HS-27A (cell line): ENCODE measurements around the gene GAPDH.
"Not testable (repeated sequence)": the region's sequence is repeated elsewhere in the genome, so short reads cannot be mapped to it uniquely, and the experiment has no call there.

Experiments
- DNase-seq: peaks from one replicate; pipeline ENCODE4 v3.0.0-alpha.2; 2012; ENCODE audit warnings: low read depth, missing footprints

The GAPDH gene

DNA sequence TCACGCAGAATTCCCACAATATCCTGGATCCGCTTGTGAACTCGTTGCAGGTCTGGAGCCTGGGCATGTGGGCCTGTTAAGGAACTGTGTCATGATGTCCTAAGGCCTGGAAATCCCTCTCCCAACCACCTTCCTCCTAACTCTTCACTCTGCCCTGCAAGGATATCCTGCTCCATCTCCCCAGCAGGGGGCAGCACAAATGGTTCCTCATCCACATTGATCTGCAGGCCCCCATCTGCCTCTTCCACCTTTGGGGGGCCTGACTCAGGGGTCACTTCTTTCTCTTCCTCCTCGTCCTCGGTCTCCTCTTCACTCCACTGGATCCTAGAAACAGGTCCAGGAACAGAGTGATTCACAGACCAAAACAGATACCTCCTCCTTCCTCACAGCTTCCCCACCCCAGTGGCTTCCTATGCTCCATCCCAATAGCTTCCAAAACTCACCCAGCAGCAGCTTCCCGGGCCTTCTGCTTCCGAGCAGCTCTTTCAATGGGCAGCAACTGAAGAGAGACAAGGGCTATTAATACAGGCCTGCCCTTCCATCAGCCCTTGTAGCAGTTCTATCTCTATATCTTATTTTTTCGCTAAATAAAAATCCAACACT is 29.2 kb downstream of the GAPDH start:
- no peak for DNase-seq

GRCh38 chr12:6567112-6567670 is 32.9 kb downstream of the GAPDH start:
- DNase-seq, result no peak

- DNase-seq, result no peak
Measured at GRCh38 chr12:6569312-6569711, 35.0 kb downstream of the GAPDH start.

- DNase-seq, result no peak
Measured at GRCh38 chr12:6569786-6570185, 35.5 kb downstream of the GAPDH start.

DNA sequence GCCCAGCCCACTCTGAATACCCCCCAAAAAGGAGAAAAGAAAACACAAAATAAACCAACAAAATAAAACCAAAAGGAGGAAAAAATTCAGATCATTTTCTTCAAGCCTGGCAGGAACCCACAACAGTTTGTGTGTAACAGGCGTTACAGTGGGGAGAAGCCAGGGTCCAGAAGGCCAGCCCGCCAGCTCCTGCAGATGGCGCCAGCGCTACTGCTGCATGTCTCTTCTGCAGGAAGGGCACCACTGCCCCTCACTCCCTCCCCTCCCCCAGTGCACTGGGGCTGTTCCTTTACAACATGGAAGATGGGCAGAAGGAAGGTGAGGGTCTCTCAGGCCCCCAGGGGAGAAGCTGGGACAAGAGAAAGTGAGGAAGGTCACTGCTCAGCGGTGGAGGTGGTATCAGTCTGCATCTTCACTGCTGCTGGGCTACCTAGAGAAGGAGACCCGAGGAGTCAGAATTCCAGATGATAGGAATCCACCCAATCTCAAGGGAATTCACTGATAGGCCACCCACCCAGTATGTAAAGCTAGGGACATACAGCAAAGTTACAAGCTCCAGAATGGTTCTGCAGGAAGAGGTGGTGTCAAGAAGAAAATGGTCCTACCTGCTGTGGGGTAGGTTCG is 36.1 kb downstream of the GAPDH start:
- no peak for DNase-seq

- DNase-seq, result no peak
Measured at GRCh38 chr12:6573001-6573400, 38.7 kb downstream of the GAPDH start.

DNA sequence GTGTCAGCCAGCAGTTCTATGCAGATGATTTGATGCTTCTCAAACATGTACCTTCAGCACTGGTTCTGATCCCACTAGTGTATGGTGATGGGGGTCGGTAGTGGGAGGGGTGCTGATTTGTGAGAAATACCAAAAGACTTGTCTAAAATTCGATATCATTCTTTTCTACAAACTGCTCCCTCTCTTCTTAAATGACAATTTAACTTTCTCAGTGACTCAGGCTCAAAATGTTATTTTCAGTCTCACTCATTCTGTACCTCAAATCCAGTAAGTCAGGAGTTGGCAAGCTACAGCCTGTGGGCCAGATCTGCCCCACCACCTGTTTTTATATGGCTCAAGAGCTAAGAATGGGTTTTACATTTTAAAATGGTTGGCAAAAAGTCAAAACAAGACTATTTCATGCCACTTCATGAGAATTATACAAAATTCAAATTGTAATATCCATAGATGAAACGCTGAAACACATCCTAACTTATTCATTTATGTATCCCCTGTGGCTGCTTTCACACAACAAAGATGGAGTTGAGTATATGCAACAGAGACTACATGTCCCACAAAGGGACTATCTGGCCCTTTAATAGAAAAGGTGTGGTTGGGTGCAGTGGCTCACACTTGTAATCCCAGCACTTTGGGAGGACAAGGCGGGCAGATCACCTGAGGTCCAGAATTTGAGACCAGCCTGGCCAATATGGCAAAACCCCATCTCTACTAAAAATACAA is 40.4 kb downstream of the GAPDH start:
- DNase-seq, result no peak

- DNase-seq, result no peak
Measured at GRCh38 chr12:6575648-6576047, 41.3 kb downstream of the GAPDH start.

DNA sequence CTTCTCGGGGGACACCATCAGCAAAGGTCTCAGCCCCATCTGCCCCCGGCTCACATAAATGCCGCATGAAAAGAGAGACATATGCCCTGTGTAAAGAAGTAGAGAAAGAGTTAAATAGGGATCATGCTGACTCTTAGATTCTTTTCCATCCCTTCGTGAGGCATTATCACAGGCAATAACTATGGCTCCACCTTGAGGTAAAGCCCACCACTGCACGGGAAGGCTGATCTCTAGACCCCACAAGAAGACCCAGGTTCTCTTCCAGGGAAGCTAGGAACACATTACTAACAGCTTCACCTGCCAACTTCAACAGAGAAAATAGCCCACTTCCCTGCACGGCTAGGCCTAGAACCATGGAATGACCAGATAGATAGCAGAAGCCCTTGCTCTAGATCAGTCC is 47.9 kb downstream of the GAPDH start:
- DNase-seq, result no peak

GRCh38 chr12:6582959-6583358 is 48.6 kb downstream of the GAPDH start:
- DNase-seq, result no peak

GRCh38 chr12:6584293-6584692 is 50.0 kb downstream of the GAPDH start:
- no peak for DNase-seq

DNA sequence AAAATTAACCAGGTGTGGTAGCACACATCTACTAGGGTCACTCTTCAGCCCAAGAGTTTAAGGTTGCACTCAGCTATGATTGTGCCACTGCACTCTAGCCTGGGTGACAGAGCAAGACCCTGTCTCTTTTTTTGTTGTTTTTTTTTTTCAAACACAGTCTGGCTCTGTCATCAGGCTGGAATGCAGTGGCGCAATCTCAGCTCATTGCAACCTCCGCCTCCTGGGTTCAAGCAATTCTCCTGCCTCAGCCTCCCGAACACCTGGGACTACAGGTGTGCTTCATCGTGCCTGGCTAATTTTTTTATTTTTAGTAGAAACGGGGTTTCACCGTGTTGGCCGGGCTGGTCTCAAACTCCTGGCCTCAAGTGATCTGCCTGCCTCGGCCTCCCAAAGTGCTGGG is 52.3 kb downstream of the GAPDH start:
- DNase-seq, result not testable (repeated sequence)
